ENCODE data around the gene VRK1.

The VRK1 gene

GRCh38 chr14:96838449-96838848 is 41.3 kb downstream of the VRK1 start:
- Histone ChIP-seq H3K27me3 (ENCODE audit: control insufficient read depth, insufficient read depth, low read length) (no peaks in the 10 kb centered on the region), H3K4me3 (ENCODE audit: low read length) (no peak overlapping the region), H3K9ac (ENCODE audit: low read length) (no peak overlapping the region), H3K9me3 (ENCODE audit: control insufficient read depth, low read length) (no peaks in the 10 kb centered on the region), H3K36me3 (ENCODE audit: control insufficient read depth, insufficient read depth, low read length) (no peaks in the 10 kb centered on the region), H3K4me1 (ENCODE audit: control insufficient read depth, insufficient read depth, low read length) (no peaks in the 10 kb centered on the region)

- Histone ChIP-seq H3K9ac (ENCODE audit: low read length) (no peak overlapping the region), H3K4me1 (ENCODE audit: control insufficient read depth, insufficient read depth, low read length) (no peaks in the 10 kb centered on the region)
Measured at GRCh38 chr14:96839251-96839650, 42.1 kb downstream of the VRK1 start.

GRCh38 chr14:96843137-96843536 is 46.0 kb downstream of the VRK1 start:
- no peaks in the 10 kb centered on the region for H3K9me3 ChIP-seq (ENCODE audit: control insufficient read depth, low read length)
- no peaks in the 10 kb centered on the region for H3K36me3 ChIP-seq (ENCODE audit: control insufficient read depth, insufficient read depth, low read length)
- H3K27me3 ChIP-seq (ENCODE audit: control insufficient read depth, insufficient read depth, low read length) = no peaks in the 10 kb centered on the region
- H3K9ac ChIP-seq (ENCODE audit: low read length) = no peak overlapping the region
- H3K4me1 ChIP-seq (ENCODE audit: control insufficient read depth, insufficient read depth, low read length) = peaks cover 8% of the 10 kb centered on the region
- H3K4me3 ChIP-seq (ENCODE audit: low read length) = no peak overlapping the region

More at GRCh38 chr14:96839251-96839650, 42.1 kb downstream of the VRK1 start:
- Histone ChIP-seq H3K9me3 (ENCODE audit: control insufficient read depth, low read length) (no peaks in the 10 kb centered on the region), H3K27me3 (ENCODE audit: control insufficient read depth, insufficient read depth, low read length) (no peaks in the 10 kb centered on the region), H3K4me3 (ENCODE audit: low read length) (no peak overlapping the region), H3K36me3 (ENCODE audit: control insufficient read depth, insufficient read depth, low read length) (no peaks in the 10 kb centered on the region)

GRCh38 chr14:96844857-96845570 is 47.8 kb downstream of the VRK1 start:
- Histone ChIP-seq H3K36me3 (ENCODE audit: control insufficient read depth, insufficient read depth, low read length) (no peaks in the 10 kb centered on the region), H3K27me3 (ENCODE audit: control insufficient read depth, insufficient read depth, low read length) (no peaks in the 10 kb centered on the region), H3K4me3 (ENCODE audit: low read length) (no peak overlapping the region), H3K4me1 (ENCODE audit: control insufficient read depth, insufficient read depth, low read length) (peaks cover 8% of the 10 kb centered on the region), H3K9ac (ENCODE audit: low read length) (no peak overlapping the region), H3K9me3 (ENCODE audit: control insufficient read depth, low read length) (no peaks in the 10 kb centered on the region)

- Histone ChIP-seq H3K4me3 (ENCODE audit: low read length) (no peak overlapping the region), H3K4me1 (ENCODE audit: control insufficient read depth, insufficient read depth, low read length) (peaks cover 8% of the 10 kb centered on the region), H3K36me3 (ENCODE audit: control insufficient read depth, insufficient read depth, low read length) (no peaks in the 10 kb centered on the region), H3K9ac (ENCODE audit: low read length) (no peak overlapping the region), H3K9me3 (ENCODE audit: control insufficient read depth, low read length) (no peaks in the 10 kb centered on the region), H3K27me3 (ENCODE audit: control insufficient read depth, insufficient read depth, low read length) (no peaks in the 10 kb centered on the region)
Measured at GRCh38 chr14:96847451-96847850, 50.3 kb downstream of the VRK1 start.

- Histone ChIP-seq H3K9ac (ENCODE audit: low read length) (no peak overlapping the region), H3K4me3 (ENCODE audit: low read length) (no peak overlapping the region), H3K36me3 (ENCODE audit: control insufficient read depth, insufficient read depth, low read length) (no peaks in the 10 kb centered on the region), H3K27me3 (ENCODE audit: control insufficient read depth, insufficient read depth, low read length) (no peaks in the 10 kb centered on the region), H3K9me3 (ENCODE audit: control insufficient read depth, low read length) (no peaks in the 10 kb centered on the region), H3K4me1 (ENCODE audit: control insufficient read depth, insufficient read depth, low read length) (peaks cover 8% of the 10 kb centered on the region)
Measured at GRCh38 chr14:96848011-96848410, 50.8 kb downstream of the VRK1 start.

- Histone ChIP-seq H3K9me3 (ENCODE audit: control insufficient read depth, low read length) (no peaks in the 10 kb centered on the region), H3K4me3 (ENCODE audit: low read length) (no peak overlapping the region), H3K27me3 (ENCODE audit: control insufficient read depth, insufficient read depth, low read length) (no peaks in the 10 kb centered on the region), H3K4me1 (ENCODE audit: control insufficient read depth, insufficient read depth, low read length) (peaks cover 8% of the 10 kb centered on the region), H3K36me3 (ENCODE audit: control insufficient read depth, insufficient read depth, low read length) (no peaks in the 10 kb centered on the region), H3K9ac (ENCODE audit: low read length) (no peak overlapping the region)
Measured at GRCh38 chr14:96849733-96850132, 52.6 kb downstream of the VRK1 start.

- Histone ChIP-seq H3K36me3 (ENCODE audit: control insufficient read depth, insufficient read depth, low read length) (no peaks in the 10 kb centered on the region), H3K9ac (ENCODE audit: low read length) (no peak overlapping the region), H3K4me1 (ENCODE audit: control insufficient read depth, insufficient read depth, low read length) (peaks cover 8% of the 10 kb centered on the region), H3K9me3 (ENCODE audit: control insufficient read depth, low read length) (no peaks in the 10 kb centered on the region), H3K4me3 (ENCODE audit: low read length) (no peak overlapping the region), H3K27me3 (ENCODE audit: control insufficient read depth, insufficient read depth, low read length) (no peaks in the 10 kb centered on the region)
Measured at GRCh38 chr14:96851694-96852381, 54.7 kb downstream of the VRK1 start.

- no peak overlapping the region for H3K4me3 ChIP-seq (ENCODE audit: low read length)
- H3K4me1 ChIP-seq (ENCODE audit: control insufficient read depth, insufficient read depth, low read length) = peaks cover under 1% of the 10 kb centered on the region
- H3K27me3 ChIP-seq (ENCODE audit: control insufficient read depth, insufficient read depth, low read length) = no peaks in the 10 kb centered on the region
- H3K9me3 ChIP-seq (ENCODE audit: control insufficient read depth, low read length) = no peaks in the 10 kb centered on the region
- no peak overlapping the region for H3K9ac ChIP-seq (ENCODE audit: low read length)
- H3K36me3 ChIP-seq (ENCODE audit: control insufficient read depth, insufficient read depth, low read length) = no peaks in the 10 kb centered on the region
Measured at GRCh38 chr14:96852823-96853422, 55.7 kb downstream of the VRK1 start.

GRCh38 chr14:96858643-96859042 is 61.5 kb downstream of the VRK1 start:
- Histone ChIP-seq H3K9me3 (ENCODE audit: control insufficient read depth, low read length) (no peaks in the 10 kb centered on the region), H3K4me3 (ENCODE audit: low read length) (no peak overlapping the region), H3K9ac (ENCODE audit: low read length) (no peak overlapping the region), H3K4me1 (ENCODE audit: control insufficient read depth, insufficient read depth, low read length) (no peaks in the 10 kb centered on the region), H3K36me3 (ENCODE audit: control insufficient read depth, insufficient read depth, low read length) (no peaks in the 10 kb centered on the region), H3K27me3 (ENCODE audit: control insufficient read depth, insufficient read depth, low read length) (no peaks in the 10 kb centered on the region)

- no peaks in the 10 kb centered on the region for H3K9me3 ChIP-seq (ENCODE audit: control insufficient read depth, low read length)
- no peaks in the 10 kb centered on the region for H3K36me3 ChIP-seq (ENCODE audit: control insufficient read depth, insufficient read depth, low read length)
- no peaks in the 10 kb centered on the region for H3K27me3 ChIP-seq (ENCODE audit: control insufficient read depth, insufficient read depth, low read length)
Measured at GRCh38 chr14:96861568-96862310, 64.6 kb downstream of the VRK1 start.

More at GRCh38 chr14:96861568-96862310, 64.6 kb downstream of the VRK1 start:
- Histone ChIP-seq H3K4me1 (ENCODE audit: control insufficient read depth, insufficient read depth, low read length) (no peaks in the 10 kb centered on the region), H3K4me3 (ENCODE audit: low read length) (no peak overlapping the region), H3K9ac (ENCODE audit: low read length) (no peak overlapping the region)
